Lower lobe of right lung (tissue), 2 donors: ENCODE measurements around the gene RMI2. TPM values are rescaled to one million over a fixed set of nuclear protein-coding genes. Genes with fewer than 3 reads are reported as not detected.
"Not testable (repeated sequence)": the region's sequence is repeated elsewhere in the genome, so short reads cannot be mapped to it uniquely, and the experiment has no call there.

Experiments used
- ATAC-seq, 2 donors: fragments of 200-7000 bp; cut with Tn5 transposase; one replicate each; pipeline ENCODE4 v1.9.1; 2020 to 2022; ENCODE audit warnings: mild to moderate bottlenecking in 2 of 2, moderate library complexity in 2 of 2
- DNase-seq: peaks from one replicate; pipeline ENCODE4 v3.0.0-alpha.2; 2020
- H3K27ac ChIP-seq: fragments of 200-600 bp; one replicate; pipeline ENCODE4 v1.8.0; 2022
- H3K27me3 ChIP-seq: fragments of 200-600 bp; one replicate; pipeline ENCODE4 v1.8.0; 2022; ENCODE audit warnings: low read depth
- H3K36me3 ChIP-seq: fragments of 200-600 bp; one replicate; pipeline ENCODE4 v1.8.0; 2022; ENCODE audit warnings: mild to moderate bottlenecking
- H3K4me1 ChIP-seq: fragments of 200-600 bp; one replicate; pipeline ENCODE4 v1.8.0; 2022
- H3K4me3 ChIP-seq: fragments of 200-600 bp; one replicate; pipeline ENCODE4 v1.8.0; 2022; ENCODE audit warnings: mild to moderate bottlenecking
- H3K9me3 ChIP-seq: fragments of 200-600 bp; one replicate; pipeline ENCODE4 v1.8.0; 2022
- intact Hi-C: fragments of 100-400 bp; cut with DNase I; formaldehyde crosslinking; loops from one replicate; pipeline ENCODE4 v1.11.0; 2022
- total RNA-seq: library from RNA; stranded (reverse); fragmentation: NEBNext Ultra II Directional; extraction: Animal tissue kit (Norgen Biotek cat#: 25700); gene quantifications from one replicate; pipeline ENCODE4 v1.2.1, GENCODE V29; 2021
- TF ChIP-seq, protein P1 (sequence below): fragments of 200-600 bp; IDR thresholded peaks from one replicate; pipeline ENCODE4 v1.8.0; 2022; ENCODE audit warnings: antibody characterized with exemption, mild to moderate bottlenecking
- donor health status: DM: no; HTN: yes; CAD: no; lungs with severe emphysema.

Gene RMI2
- total RNA-seq, 1 donor from 2014 or later, result 1.7 TPM

DNA sequence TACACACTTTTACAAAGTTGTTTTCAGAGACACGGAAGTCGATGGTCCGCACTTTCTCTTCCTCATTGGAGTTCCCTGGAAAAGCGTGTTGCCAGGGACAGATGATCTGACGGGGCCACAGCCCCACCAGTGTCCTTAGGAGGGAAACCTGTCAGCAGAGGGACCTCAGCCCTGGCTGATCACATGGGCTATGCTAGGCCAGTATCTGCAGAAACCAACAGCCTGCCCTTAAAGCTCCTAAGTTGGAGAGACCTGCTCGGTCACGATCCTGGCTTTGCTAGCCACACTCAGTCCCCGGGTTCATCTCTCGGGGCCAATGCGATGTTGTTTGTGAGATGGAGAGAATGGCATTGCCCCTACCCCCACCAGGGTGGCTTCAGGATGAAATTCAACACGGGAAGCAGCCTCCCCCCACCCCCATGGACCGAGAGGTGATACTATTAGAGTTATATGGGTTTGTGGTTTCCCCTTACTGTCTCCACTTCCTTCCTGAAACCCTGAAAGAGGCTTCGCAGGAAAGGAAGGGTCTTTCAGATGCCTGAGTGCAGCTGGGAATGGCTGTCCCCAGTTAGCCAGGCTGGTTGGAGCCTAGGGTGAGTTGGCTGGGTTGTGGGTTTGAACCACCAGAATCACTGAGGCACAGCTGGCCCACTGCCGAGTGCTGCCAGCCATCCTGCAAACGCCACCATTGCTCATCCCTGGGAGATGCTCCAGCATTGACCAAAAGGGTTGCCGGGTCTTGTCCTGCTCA, 16.6 kb downstream of the RMI2 start:
- DNase-seq (no peak), ATAC-seq (peak in 1 of 2 donors; percentile 7)
- TF ChIP-seq, protein P1, sequence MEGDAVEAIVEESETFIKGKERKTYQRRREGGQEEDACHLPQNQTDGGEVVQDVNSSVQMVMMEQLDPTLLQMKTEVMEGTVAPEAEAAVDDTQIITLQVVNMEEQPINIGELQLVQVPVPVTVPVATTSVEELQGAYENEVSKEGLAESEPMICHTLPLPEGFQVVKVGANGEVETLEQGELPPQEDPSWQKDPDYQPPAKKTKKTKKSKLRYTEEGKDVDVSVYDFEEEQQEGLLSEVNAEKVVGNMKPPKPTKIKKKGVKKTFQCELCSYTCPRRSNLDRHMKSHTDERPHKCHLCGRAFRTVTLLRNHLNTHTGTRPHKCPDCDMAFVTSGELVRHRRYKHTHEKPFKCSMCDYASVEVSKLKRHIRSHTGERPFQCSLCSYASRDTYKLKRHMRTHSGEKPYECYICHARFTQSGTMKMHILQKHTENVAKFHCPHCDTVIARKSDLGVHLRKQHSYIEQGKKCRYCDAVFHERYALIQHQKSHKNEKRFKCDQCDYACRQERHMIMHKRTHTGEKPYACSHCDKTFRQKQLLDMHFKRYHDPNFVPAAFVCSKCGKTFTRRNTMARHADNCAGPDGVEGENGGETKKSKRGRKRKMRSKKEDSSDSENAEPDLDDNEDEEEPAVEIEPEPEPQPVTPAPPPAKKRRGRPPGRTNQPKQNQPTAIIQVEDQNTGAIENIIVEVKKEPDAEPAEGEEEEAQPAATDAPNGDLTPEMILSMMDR, result no peak
- no peaks in the 10 kb centered on the region for H3K36me3 ChIP-seq
- intact Hi-C loops, result no loop called here
- H3K4me3 ChIP-seq, result no peak overlapping the region
- no peaks in the 10 kb centered on the region for H3K9me3 ChIP-seq
- no peak overlapping the region for H3K27ac ChIP-seq
- no peaks in the 10 kb centered on the region for H3K27me3 ChIP-seq
- H3K4me1 ChIP-seq, result peaks cover 58% of the 10 kb centered on the region

DNA sequence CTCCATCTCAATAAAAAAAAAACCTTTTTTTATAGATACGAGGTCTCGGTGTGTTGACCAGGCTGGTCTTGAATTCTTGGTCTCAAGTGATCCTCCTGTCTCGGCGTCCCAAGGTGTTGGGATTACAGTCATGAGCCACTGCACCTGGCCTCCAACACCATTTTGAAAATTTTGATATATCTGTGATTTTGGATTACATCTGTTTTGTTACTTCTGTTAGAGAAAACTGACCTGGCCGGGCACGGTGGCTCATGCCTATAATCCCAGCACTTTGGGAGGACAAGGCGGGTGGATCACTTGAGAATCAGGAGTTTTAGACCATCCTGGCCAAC, 18.6 kb downstream of the RMI2 start:
- Histone ChIP-seq H3K4me1 (peaks cover 44% of the 10 kb centered on the region), H3K9me3 (no peaks in the 10 kb centered on the region), H3K27me3 (no peaks in the 10 kb centered on the region), H3K27ac (no peak overlapping the region), H3K36me3 (no peaks in the 10 kb centered on the region), H3K4me3 (no peak overlapping the region)
- intact Hi-C loops, result no loop called here
- no peak for ATAC-seq
- TF ChIP-seq, protein P1, result no peak
- DNase-seq, result no peak

DNA sequence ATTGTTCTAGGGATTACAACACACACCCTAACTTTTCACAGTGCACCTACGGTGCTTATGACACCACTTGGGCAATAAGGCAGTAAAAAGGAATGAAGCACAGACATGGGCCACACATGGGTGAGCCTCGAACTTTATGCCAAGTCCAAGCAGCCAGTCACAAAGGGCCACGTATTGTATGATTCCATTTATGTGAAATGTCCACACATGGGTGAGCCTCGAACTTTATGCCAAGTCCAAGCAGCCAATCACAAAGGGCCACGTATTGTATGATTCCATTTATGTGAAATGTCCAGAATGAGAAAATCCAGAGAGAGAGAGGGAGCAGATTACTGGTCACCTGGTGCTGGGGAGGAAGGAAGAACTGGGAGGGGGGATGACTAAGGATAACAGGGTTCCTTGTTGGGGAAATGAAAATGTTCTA, 22.2 kb downstream of the RMI2 start:
- ATAC-seq (no peak), DNase-seq (no peak)

DNA sequence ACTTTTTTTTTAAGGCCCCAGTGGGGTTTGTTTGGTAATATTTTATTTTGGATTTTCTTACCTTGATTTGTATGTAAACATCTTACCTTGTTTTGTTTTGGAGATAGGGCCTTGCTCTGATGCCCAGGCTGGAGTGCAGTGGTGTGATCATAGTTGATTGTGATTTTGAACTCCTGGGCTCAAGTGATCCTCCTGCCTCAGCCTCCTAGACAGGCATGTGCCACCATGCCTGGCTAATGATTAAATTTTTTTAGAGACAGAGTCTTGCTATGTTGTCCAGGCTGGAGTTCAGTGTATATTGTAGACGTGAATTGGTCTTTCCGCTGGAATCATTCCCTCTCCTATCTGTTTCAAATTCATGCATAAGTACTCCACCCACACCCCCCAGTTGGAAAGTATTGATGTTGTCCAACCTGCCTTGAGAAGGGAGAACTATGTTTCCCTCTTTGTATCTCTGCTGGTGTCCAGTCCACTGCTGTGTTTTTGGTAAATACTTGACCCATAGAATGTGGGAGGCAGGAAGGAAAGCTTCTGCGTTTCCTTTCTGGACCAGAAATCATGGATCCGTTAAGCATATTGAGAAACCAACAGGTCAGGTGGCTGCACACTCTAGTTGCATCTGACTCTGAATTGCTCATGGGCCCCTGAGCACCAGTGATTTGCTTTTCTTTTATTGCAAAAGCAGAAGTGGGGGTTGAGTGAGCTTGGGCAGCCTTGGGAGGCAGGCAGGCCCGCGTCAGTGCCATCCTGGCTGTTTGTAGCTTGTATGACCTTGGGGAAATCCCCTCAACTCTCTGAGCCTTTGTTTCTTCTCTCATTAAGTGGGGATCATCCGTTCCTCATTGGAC, 25.0 kb downstream of the RMI2 start:
- Histone ChIP-seq H3K4me3 (no peak overlapping the region), H3K27ac (no peak overlapping the region), H3K36me3 (no peaks in the 10 kb centered on the region), H3K27me3 (no peaks in the 10 kb centered on the region), H3K9me3 (no peaks in the 10 kb centered on the region), H3K4me1 (peaks cover under 1% of the 10 kb centered on the region)
- intact Hi-C loops, result no loop called here
- TF ChIP-seq, protein P1, result no peak
- ATAC-seq (peak; percentile 61 to 71), DNase-seq (no peak)

More for the DNA sequence above, 22.2 kb downstream of the RMI2 start:
- Histone ChIP-seq H3K4me1 (peaks cover 21% of the 10 kb centered on the region), H3K36me3 (no peaks in the 10 kb centered on the region), H3K4me3 (no peak overlapping the region), H3K27me3 (no peaks in the 10 kb centered on the region), H3K9me3 (no peaks in the 10 kb centered on the region), H3K27ac (no peak overlapping the region)
- TF ChIP-seq, protein P1, result no peak
- intact Hi-C loops, result no loop called here

DNA sequence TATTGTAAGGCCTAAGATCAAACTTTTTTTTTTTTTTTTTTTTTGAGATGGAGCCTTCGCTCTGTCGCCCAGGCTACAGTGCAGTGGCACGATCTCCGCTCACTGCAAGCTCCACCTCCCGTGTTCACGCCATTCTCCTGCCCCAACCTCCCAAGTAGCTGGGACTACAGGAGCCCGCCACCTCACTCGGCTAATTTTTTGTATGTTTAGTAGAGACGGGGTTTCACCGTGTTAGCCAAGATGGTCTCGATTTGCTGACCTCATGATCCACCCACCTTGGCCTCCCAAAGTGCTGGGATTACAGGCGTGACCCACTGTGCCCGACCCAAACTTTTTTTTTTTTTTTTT, 25.6 kb downstream of the RMI2 start:
- intact Hi-C loops, ATAC-seq, DNase-seq, H3K27me3 ChIP-seq, H3K4me1 ChIP-seq, H3K36me3 ChIP-seq, H3K9me3 ChIP-seq, H3K4me3 ChIP-seq, H3K27ac ChIP-seq: not testable (repeated sequence)
